OCI-LY1 (cell line): Measurements from ENCODE around the gene THNSL1.
"Not testable (repeated sequence)": the region's sequence is repeated elsewhere in the genome, so short reads cannot be mapped to it uniquely, and the experiment has no call there.

ENCODE experiments used
- H2AFZ ChIP-seq: fragments of 200-600 bp; sonication (generic), shearing (Covaris generic); 2 replicates; pipeline ENCODE4 v1.6.0; 2014; ENCODE audit warnings: antibody characterized with exemption, mild to moderate bottlenecking, low read length
- H3F3A ChIP-seq: fragments of 200-600 bp; sonication (generic), shearing (Covaris generic); 2 replicates; pipeline ENCODE4 v1.6.0; 2014; ENCODE audit warnings: mild to moderate bottlenecking, antibody characterized with exemption, low read length, moderate library complexity; ENCODE audit not compliant: insufficient read depth
- H3K27ac ChIP-seq: fragments of 200-600 bp; sonication (generic); 2 replicates; pipeline ENCODE4 v1.5.1; 2014; ENCODE audit warnings: low read length, mixed run types, mild to moderate bottlenecking, low read depth; ENCODE audit not compliant: poor library complexity, severe bottlenecking
- H3K27me3 ChIP-seq: fragments of 200-600 bp; sonication (generic); 2 replicates; pipeline ENCODE4 v1.6.0; 2014; ENCODE audit warnings: antibody characterized with exemption, mild to moderate bottlenecking, low read length, moderate library complexity; ENCODE audit not compliant: insufficient read depth
- H3K36me3 ChIP-seq: fragments of 200-600 bp; sonication (generic); 2 replicates; pipeline ENCODE4 v1.6.1; 2014; ENCODE audit warnings: mild to moderate bottlenecking, antibody characterized with exemption, low read length, moderate library complexity, mixed read lengths; ENCODE audit not compliant: insufficient read depth
- H3K4me1 ChIP-seq: fragments of 200-600 bp; sonication (generic); 2 replicates; pipeline ENCODE4 v1.5.1; 2014; ENCODE audit warnings: mild to moderate bottlenecking, low read length, moderate library complexity; ENCODE audit not compliant: insufficient read depth, severe bottlenecking
- H3K4me2 ChIP-seq: fragments of 200-600 bp; sonication (generic), shearing (Covaris generic); 2 replicates; pipeline ENCODE4 v1.6.1; 2014; ENCODE audit warnings: low read length
- H3K4me3 ChIP-seq: fragments of 200-600 bp; sonication (generic); 2 replicates; pipeline ENCODE4 v1.5.1; 2014; ENCODE audit warnings: low read length, low read depth, mild to moderate bottlenecking, mixed read lengths; ENCODE audit not compliant: poor library complexity, severe bottlenecking
- H3K79me2 ChIP-seq: fragments of 200-600 bp; shearing (Covaris generic); 2 replicates; pipeline ENCODE4 v1.6.1; 2016; ENCODE audit warnings: mixed run types, low read length, mixed read lengths; ENCODE audit not compliant: insufficient read depth
- H3K9ac ChIP-seq: fragments of 200-600 bp; sonication (generic), shearing (Covaris generic); 2 replicates; pipeline ENCODE4 v1.6.1; 2014; ENCODE audit warnings: mild to moderate bottlenecking, low read length, mixed read lengths
- H3K9me2 ChIP-seq: fragments of 200-600 bp; sonication (generic), shearing (Covaris generic); 2 replicates; pipeline ENCODE4 v1.6.1; 2014; ENCODE audit warnings: low read depth, mild to moderate bottlenecking, low read length, mixed read lengths
- H3K9me3 ChIP-seq: fragments of 200-600 bp; shearing (Covaris generic); 2 replicates; pipeline ENCODE4 v1.6.1; 2014; ENCODE audit warnings: low read length, mixed read lengths
- H4K20me1 ChIP-seq: fragments of 200-600 bp; sonication (generic), shearing (Covaris generic); 2 replicates; pipeline ENCODE4 v1.6.0; 2016; ENCODE audit warnings: mild to moderate bottlenecking, low read length; ENCODE audit not compliant: insufficient read depth
- CTCF ChIP-seq: fragments of 200-600 bp; sonication (generic), shearing (Covaris generic); IDR thresholded peaks from 2 replicates; pipeline ENCODE4 v1.5.1; 2017; ENCODE audit warnings: mild to moderate bottlenecking, antibody characterized with exemption, low read length, moderate library complexity, mixed read lengths
- EZH2 ChIP-seq: fragments of 200-600 bp; sonication (generic), shearing (Covaris generic); IDR thresholded peaks from 2 replicates; pipeline ENCODE4 v1.8.0; 2017; ENCODE audit warnings: borderline replicate concordance, mixed run types, mild to moderate bottlenecking, antibody characterized with exemption, low read length, moderate library complexity, mixed read lengths

The THNSL1 gene

GRCh38 chr10:24995072-24995471, 21.3 kb upstream of the THNSL1 start:
- Histone ChIP-seq H3K27me3 (no peaks in the 10 kb centered on the region), H3F3A (no peaks in the 10 kb centered on the region), H3K9ac (no peak overlapping the region), H3K9me2 (no peaks in the 10 kb centered on the region), H3K4me2 (no peak overlapping the region), H4K20me1 (no peaks in the 10 kb centered on the region), H3K27ac (no peak overlapping the region), H3K36me3 (no peaks in the 10 kb centered on the region), H2AFZ (no peak overlapping the region), H3K4me1 (no peaks in the 10 kb centered on the region), H3K9me3 (no peaks in the 10 kb centered on the region), H3K79me2 (no peaks in the 10 kb centered on the region), H3K4me3 (no peak overlapping the region)
- TF ChIP-seq CTCF, result no peak
- TF ChIP-seq EZH2, result no peak

- no peaks in the 10 kb centered on the region for H3K9me2 ChIP-seq
- no peak overlapping the region for H3K4me2 ChIP-seq
- no peak overlapping the region for H2AFZ ChIP-seq
- TF ChIP-seq EZH2, result no peak
- no peak for TF ChIP-seq CTCF
- no peaks in the 10 kb centered on the region for H3F3A ChIP-seq
- H3K27me3 ChIP-seq, result no peaks in the 10 kb centered on the region
- H3K27ac ChIP-seq, result no peak overlapping the region
- no peak overlapping the region for H3K9ac ChIP-seq
- H3K9me3 ChIP-seq, result no peaks in the 10 kb centered on the region
- H3K4me3 ChIP-seq, result no peak overlapping the region
- H4K20me1 ChIP-seq, result no peaks in the 10 kb centered on the region
- H3K79me2 ChIP-seq, result no peaks in the 10 kb centered on the region
- H3K4me1 ChIP-seq, result no peaks in the 10 kb centered on the region
- no peaks in the 10 kb centered on the region for H3K36me3 ChIP-seq
Measured at GRCh38 chr10:24998044-24998443, 18.4 kb upstream of the THNSL1 start.

- H3K9ac ChIP-seq, H2AFZ ChIP-seq, H3K4me2 ChIP-seq, H3K36me3 ChIP-seq, H4K20me1 ChIP-seq, H3K4me3 ChIP-seq, H3K27me3 ChIP-seq, H3K9me3 ChIP-seq, H3K79me2 ChIP-seq, H3K27ac ChIP-seq, H3K4me1 ChIP-seq, H3F3A ChIP-seq, H3K9me2 ChIP-seq: not testable (repeated sequence)
Measured at GRCh38 chr10:25011591-25011990, 4.8 kb upstream of the THNSL1 start.

GRCh38 chr10:25014579-25014978, 1.8 kb upstream of the THNSL1 start:
- H3K79me2 ChIP-seq, result no peaks in the 10 kb centered on the region
- H3K4me2 ChIP-seq, result no peak overlapping the region
- peaks cover 10% of the 10 kb centered on the region for H3K4me1 ChIP-seq
- no peaks in the 10 kb centered on the region for H3K9me3 ChIP-seq
- no peak overlapping the region for H3K4me3 ChIP-seq
- H2AFZ ChIP-seq, result no peak overlapping the region
- no peak overlapping the region for H3K27ac ChIP-seq
- TF ChIP-seq EZH2 (no peak), CTCF (no peak)
- no peaks in the 10 kb centered on the region for H3F3A ChIP-seq
- H3K36me3 ChIP-seq, result no peaks in the 10 kb centered on the region
- no peaks in the 10 kb centered on the region for H4K20me1 ChIP-seq
- H3K9me2 ChIP-seq, result no peaks in the 10 kb centered on the region
- no peak overlapping the region for H3K9ac ChIP-seq
- no peaks in the 10 kb centered on the region for H3K27me3 ChIP-seq
